GM19395 (cell line): ENCODE data around the gene PRR7.
A peak's percentile ranks its signal among the peaks of the same experiment; 100 is the strongest.

Source experiments
- ATAC-seq: cut with Tn5 transposase; IDR thresholded peaks from one replicate; pipeline ENCODE4 v1.9.1; 2021; ENCODE audit warnings: mild to moderate bottlenecking, moderate library complexity; ENCODE audit not compliant: unreplicated experiment

PRR7 gene

GRCh38 chr5:177449140-177450061, 2.8 kb downstream of the PRR7 start:
- ATAC-seq: no peak

- no peak for ATAC-seq
Measured at GRCh38 chr5:177450667-177451424, 4.2 kb downstream of the PRR7 start.

GRCh38 chr5:177452688-177453638, 6.3 kb downstream of the PRR7 start:
- no peak for ATAC-seq

- ATAC-seq: peak; percentile 4
Measured at GRCh38 chr5:177453852-177454396, 7.3 kb downstream of the PRR7 start.

- ATAC-seq: peak; percentile 37
Measured at GRCh38 chr5:177454397-177455035, 7.9 kb downstream of the PRR7 start.

- ATAC-seq: peak; percentile 63
Measured at GRCh38 chr5:177455036-177455660, 8.5 kb downstream of the PRR7 start.

- ATAC-seq: peak; percentile 21
Measured at GRCh38 chr5:177455661-177456590, 9.3 kb downstream of the PRR7 start.

GRCh38 chr5:177456591-177456964, 10.0 kb downstream of the PRR7 start:
- ATAC-seq: no peak

- peak; percentile 49 for ATAC-seq
Measured at GRCh38 chr5:177456976-177457851, 10.6 kb downstream of the PRR7 start.

- ATAC-seq: no peak
Measured at GRCh38 chr5:177457852-177458681, 11.5 kb downstream of the PRR7 start.

- ATAC-seq: no peak
Measured at GRCh38 chr5:177458912-177459350, 12.3 kb downstream of the PRR7 start.

- no peak for ATAC-seq
Measured at GRCh38 chr5:177459357-177459756, 12.7 kb downstream of the PRR7 start.

- ATAC-seq: no peak
Measured at GRCh38 chr5:177459819-177460628, 13.4 kb downstream of the PRR7 start.

GRCh38 chr5:177462021-177462670, 15.5 kb downstream of the PRR7 start:
- ATAC-seq: no peak

GRCh38 chr5:177465044-177465443, 18.4 kb downstream of the PRR7 start:
- no peak for ATAC-seq
